ENCODE data around the gene STAG3. TPM values are rescaled to one million over a fixed set of nuclear protein-coding genes. Genes with fewer than 3 reads are reported as not detected.
"Not testable (repeated sequence)": the region's sequence is repeated elsewhere in the genome, so short reads cannot be mapped to it uniquely, and the experiment has no call there.

The STAG3 gene
- total and polyA plus RNA-seq, 2 donors (not counting 1 experiment from before 2014, with no cell fraction given), result 24.8 to 33.4 TPM

GRCh38 chr7:100183090-100183489 is 5.4 kb downstream of the STAG3 start:
- H3K79me2 ChIP-seq (ENCODE audit: control insufficient read depth, insufficient read depth, low read length); H3K27me3 Mint-ChIP-seq; DNase-seq; H3K27me3 ChIP-seq (replicated peaks in 1 of 4; ENCODE audit: control extremely low read depth in 1 of 4, control insufficient read depth in 3 of 4, insufficient read depth in 4 of 4, low read length in 3 of 4); H3K27ac Mint-ChIP-seq; H4K20me1 ChIP-seq (ENCODE audit: control insufficient read depth, insufficient read depth, low read length, poor library complexity, severe bottlenecking); H3K9me3 Mint-ChIP-seq (ENCODE audit: insufficient read depth); H3K4me3 Mint-ChIP-seq; H3K36me3 ChIP-seq (replicated peaks in 1 of 2; ENCODE audit: control extremely low read depth in 1 of 2, control insufficient read depth in 1 of 2, extremely low read depth in 1 of 2, insufficient read depth in 2 of 2, low read length in 1 of 2); H3K4me1 ChIP-seq (ENCODE audit: control insufficient read depth in 2 of 2, insufficient read depth in 2 of 2, low read length in 2 of 2); H3K9ac ChIP-seq (ENCODE audit: low read length); H2AFZ ChIP-seq (ENCODE audit: insufficient read depth, low read depth, low read length, poor library complexity, severe bottlenecking); H3K4me1 Mint-ChIP-seq; H3K4me2 ChIP-seq (replicated peaks; ENCODE audit: low read depth, low read length, poor library complexity, severe bottlenecking); intact Hi-C loops (cut with micrococcal nuclease); POLR2A ChIA-PET; H3K4me3 ChIP-seq (ENCODE audit: control extremely low read depth in 1 of 5, extremely low read depth in 1 of 5, insufficient read depth in 1 of 5, low read depth in 2 of 5, low read length in 4 of 5); ATAC-seq (ENCODE audit: low read depth); H3K27ac ChIP-seq (ENCODE audit: low read length in 2 of 2): not testable (repeated sequence)
- H3K9me3 ChIP-seq (ENCODE audit: control extremely low read depth in 1 of 3, control insufficient read depth in 2 of 3, insufficient read depth in 1 of 3, low read length in 2 of 3), result peaks cover 0 to 11% (median under 1%) of the 10 kb centered on the region in 3 donors
- CTCF ChIA-PET, result interaction anchor here (1.1 to 1.2 kb wide), 2 partner anchors 50 to 225 kb away, joined by 3 to 4 read pairs; no protein-coding TSS in a partner anchor
- WGBS (ENCODE audit: insufficient coverage), result 87% methylated on average over 5 of the region's 6 CpGs

- DNase-seq, result no peak
- no peaks in the 10 kb centered on the region for H3K36me3 ChIP-seq (replicated peaks in 1 of 2; ENCODE audit: control extremely low read depth in 1 of 2, control insufficient read depth in 1 of 2, extremely low read depth in 1 of 2, insufficient read depth in 2 of 2, low read length in 1 of 2)
- Mint-ChIP-seq H3K27ac (no peak overlapping the region), H3K9me3 (ENCODE audit: insufficient read depth) (no peaks in the 10 kb centered on the region), H3K4me3 (no peak overlapping the region), H3K27me3 (no peaks in the 10 kb centered on the region), H3K4me1 (peaks cover 17% of the 10 kb centered on the region)
- no peak overlapping the region for H3K4me2 ChIP-seq (replicated peaks; ENCODE audit: low read depth, low read length, poor library complexity, severe bottlenecking)
- no peaks in the 10 kb centered on the region for H4K20me1 ChIP-seq (ENCODE audit: control insufficient read depth, insufficient read depth, low read length, poor library complexity, severe bottlenecking)
- no peak for ATAC-seq (ENCODE audit: low read depth)
- 100% methylated on average over 1 of the region's 2 CpGs for WGBS (ENCODE audit: insufficient coverage)
- no peak overlapping the region for H2AFZ ChIP-seq (ENCODE audit: insufficient read depth, low read depth, low read length, poor library complexity, severe bottlenecking)
- ChIA-PET POLR2A (no interaction called here), CTCF (interaction anchor here (1.0 to 2.5 kb wide), 3 partner anchors 25 to 53 kb away, joined by 3 to 8 read pairs (median 4); no protein-coding TSS in a partner anchor)
- no peak for TF ChIP-seq CTCF (IDR thresholded peaks at IDR 0.05)
- no peak for TF ChIP-seq EZH2 (IDR thresholded peaks at IDR 0.05; ENCODE audit: borderline replicate concordance, insufficient read depth, low read depth, low read length, poor library complexity, severe bottlenecking)
- no peak overlapping the region for H3K4me3 ChIP-seq (ENCODE audit: control extremely low read depth in 1 of 5, extremely low read depth in 1 of 5, insufficient read depth in 1 of 5, low read depth in 2 of 5, low read length in 4 of 5)
- H3K27me3 ChIP-seq (replicated peaks in 1 of 4; ENCODE audit: control extremely low read depth in 1 of 4, control insufficient read depth in 3 of 4, insufficient read depth in 4 of 4, low read length in 3 of 4), result no peaks in the 10 kb centered on the region
- H3K9me3 ChIP-seq (ENCODE audit: control extremely low read depth in 1 of 3, control insufficient read depth in 2 of 3, insufficient read depth in 1 of 3, low read length in 2 of 3), result peaks cover 0 to 2% (median 0%) of the 10 kb centered on the region in 3 donors
- H3K9ac ChIP-seq (ENCODE audit: low read length), result no peak overlapping the region
- intact Hi-C loops (cut with micrococcal nuclease), result no loop called here
- H3K27ac ChIP-seq (ENCODE audit: low read length in 2 of 2), result no peak overlapping the region
- no peaks in the 10 kb centered on the region for H3K79me2 ChIP-seq (ENCODE audit: control insufficient read depth, insufficient read depth, low read length)
- peaks cover 12 to 14% of the 10 kb centered on the region in 2 donors for H3K4me1 ChIP-seq (ENCODE audit: control insufficient read depth in 2 of 2, insufficient read depth in 2 of 2, low read length in 2 of 2)
Measured at GRCh38 chr7:100185726-100186125, 8.0 kb downstream of the STAG3 start.
